Measurements from ENCODE around the gene VAT1L.
"Not testable (repeated sequence)": the region's sequence is repeated elsewhere in the genome, so short reads cannot be mapped to it uniquely, and the experiment has no call there.

The VAT1L gene

GRCh38 chr16:77939968-77940367 is 151.6 kb downstream of the VAT1L start:
- no peak for DNase-seq (ENCODE audit: low read depth)
- H3K4me3 ChIP-seq (ENCODE audit: low read depth, low read length) = no peak overlapping the region
- TF ChIP-seq CTCF (conservative IDR thresholded peaks at IDR 0.05; ENCODE audit: low read depth, low read length) = no peak

- H3K4me3 ChIP-seq (ENCODE audit: low read depth, low read length) = no peak overlapping the region
- no peak for DNase-seq (ENCODE audit: low read depth)
- TF ChIP-seq CTCF (conservative IDR thresholded peaks at IDR 0.05; ENCODE audit: low read depth, low read length) = no peak
These were observed 155.4 kb downstream of the VAT1L start for GRCh38 chr16:77943801-77944200.

- DNase-seq (ENCODE audit: low read depth) = no peak
- no peak overlapping the region for H3K4me3 ChIP-seq (ENCODE audit: low read depth, low read length)
- TF ChIP-seq CTCF (conservative IDR thresholded peaks at IDR 0.05; ENCODE audit: low read depth, low read length) = no peak
These were observed 156.3 kb downstream of the VAT1L start for GRCh38 chr16:77944631-77945030.

- H3K4me3 ChIP-seq (ENCODE audit: low read depth, low read length) = no peak overlapping the region
- TF ChIP-seq CTCF (conservative IDR thresholded peaks at IDR 0.05; ENCODE audit: low read depth, low read length) = no peak
- no peak for DNase-seq (ENCODE audit: low read depth)
These were observed 156.8 kb downstream of the VAT1L start for GRCh38 chr16:77945126-77945525.

- no peak for DNase-seq (ENCODE audit: low read depth)
- H3K4me3 ChIP-seq (ENCODE audit: low read depth, low read length) = no peak overlapping the region
- TF ChIP-seq CTCF (conservative IDR thresholded peaks at IDR 0.05; ENCODE audit: low read depth, low read length) = no peak
These were observed 158.5 kb downstream of the VAT1L start for GRCh38 chr16:77946823-77947222.

- not testable (repeated sequence) for DNase-seq (ENCODE audit: low read depth); H3K4me3 ChIP-seq (ENCODE audit: low read depth, low read length)
These were observed 159.2 kb downstream of the VAT1L start for GRCh38 chr16:77947590-77947989.

- TF ChIP-seq CTCF (conservative IDR thresholded peaks at IDR 0.05; ENCODE audit: low read depth, low read length) = no peak
- no peak for DNase-seq (ENCODE audit: low read depth)
- H3K4me3 ChIP-seq (ENCODE audit: low read depth, low read length) = no peak overlapping the region
These were observed 160.5 kb downstream of the VAT1L start for GRCh38 chr16:77948835-77949234.

GRCh38 chr16:77949445-77949844 is 161.1 kb downstream of the VAT1L start:
- TF ChIP-seq CTCF (conservative IDR thresholded peaks at IDR 0.05; ENCODE audit: low read depth, low read length) = no peak
- DNase-seq (ENCODE audit: low read depth) = no peak
- H3K4me3 ChIP-seq (ENCODE audit: low read depth, low read length) = no peak overlapping the region

Measured in choroid plexus epithelial cell (primary cell).